GM19351 (cell line): ENCODE measurements around the gene RPS14.

Experiments
- ATAC-seq: cut with Tn5 transposase; IDR thresholded peaks from one replicate; pipeline ENCODE4 v1.9.1; 2021; ENCODE audit warnings: mild to moderate bottlenecking, moderate library complexity; ENCODE audit not compliant: unreplicated experiment

Gene RPS14

DNA sequence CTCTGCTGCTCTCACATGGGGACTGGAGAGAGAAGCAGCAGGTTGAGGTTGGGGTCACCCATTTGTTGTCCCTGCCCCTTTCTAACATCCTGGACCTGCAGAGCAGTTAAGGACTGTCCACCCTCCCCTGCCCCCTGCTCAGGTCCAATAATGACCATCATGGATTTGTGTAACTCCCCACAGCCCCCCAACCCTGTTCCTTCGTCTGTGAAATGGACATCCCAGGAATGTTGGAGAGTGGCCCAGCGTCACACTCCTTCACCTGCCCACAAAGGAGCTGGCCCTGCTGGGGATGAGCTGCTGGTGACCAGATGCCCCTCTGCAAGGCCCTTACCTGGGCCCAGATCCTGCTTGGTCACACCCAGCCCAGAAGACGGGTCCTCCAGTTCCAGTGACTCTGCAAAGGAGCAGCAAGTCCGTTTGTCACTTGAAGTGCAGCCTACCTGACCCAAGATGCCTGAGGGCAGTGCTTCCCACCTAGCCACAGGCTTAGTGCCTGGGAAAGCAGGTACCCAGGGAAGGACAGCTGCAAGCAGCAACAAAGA lies 47.2 kb downstream of the RPS14 start:
- no peak for ATAC-seq

GRCh38 chr5:150401376-150402228 lies 47.9 kb downstream of the RPS14 start:
- ATAC-seq, result no peak

DNA sequence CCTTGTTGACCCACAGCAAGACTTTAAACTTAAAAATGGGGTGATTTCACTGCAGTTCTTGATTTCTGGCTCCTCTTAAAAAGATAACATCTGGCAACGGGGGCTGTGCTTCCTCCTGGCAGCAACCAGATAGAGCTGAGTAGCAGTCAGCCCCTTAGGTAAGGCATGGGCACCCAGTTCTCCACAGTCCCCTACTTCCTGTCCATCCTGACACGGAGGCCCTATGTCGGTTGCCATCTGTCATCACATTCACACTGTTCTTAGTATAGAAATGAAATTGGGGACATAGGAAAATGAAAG lies 48.5 kb downstream of the RPS14 start:
- ATAC-seq, result no peak

- ATAC-seq, result no peak
Observed at GRCh38 chr5:150400316-150401075, 49.0 kb downstream of the RPS14 start.

DNA sequence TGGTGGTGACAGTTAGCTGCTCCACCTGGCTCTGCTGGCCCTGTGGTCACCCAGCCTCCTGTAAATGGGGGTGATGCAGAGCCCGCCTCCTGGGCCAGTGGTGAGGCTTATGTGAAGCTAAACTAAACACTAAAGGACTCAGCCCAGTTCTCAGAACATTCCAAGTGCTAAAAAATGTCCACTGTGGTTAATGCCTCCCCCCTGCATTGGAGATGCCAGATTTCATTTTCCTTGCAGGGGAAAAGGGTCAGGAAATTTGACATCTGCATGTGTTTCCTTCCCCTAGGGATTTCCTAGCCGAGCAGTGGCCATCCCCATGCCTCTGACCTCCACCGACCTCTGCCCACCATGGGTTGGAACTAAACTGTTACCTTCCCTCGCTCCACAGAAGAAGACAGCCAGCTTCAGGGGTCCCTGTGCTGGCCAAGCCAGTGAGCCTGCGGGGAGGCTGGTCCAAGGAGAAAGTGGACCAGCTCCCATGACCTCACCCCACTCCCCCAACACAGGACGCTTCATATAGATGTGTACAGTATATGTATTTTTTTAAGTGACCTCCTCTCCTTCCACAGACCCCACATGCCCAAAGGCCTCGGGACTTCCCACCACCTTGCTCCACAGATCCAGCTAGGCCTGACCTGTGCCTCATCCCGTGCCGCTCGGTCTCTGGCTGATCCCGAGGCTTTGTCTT lies 49.9 kb downstream of the RPS14 start:
- peak; percentile 9 for ATAC-seq

DNA sequence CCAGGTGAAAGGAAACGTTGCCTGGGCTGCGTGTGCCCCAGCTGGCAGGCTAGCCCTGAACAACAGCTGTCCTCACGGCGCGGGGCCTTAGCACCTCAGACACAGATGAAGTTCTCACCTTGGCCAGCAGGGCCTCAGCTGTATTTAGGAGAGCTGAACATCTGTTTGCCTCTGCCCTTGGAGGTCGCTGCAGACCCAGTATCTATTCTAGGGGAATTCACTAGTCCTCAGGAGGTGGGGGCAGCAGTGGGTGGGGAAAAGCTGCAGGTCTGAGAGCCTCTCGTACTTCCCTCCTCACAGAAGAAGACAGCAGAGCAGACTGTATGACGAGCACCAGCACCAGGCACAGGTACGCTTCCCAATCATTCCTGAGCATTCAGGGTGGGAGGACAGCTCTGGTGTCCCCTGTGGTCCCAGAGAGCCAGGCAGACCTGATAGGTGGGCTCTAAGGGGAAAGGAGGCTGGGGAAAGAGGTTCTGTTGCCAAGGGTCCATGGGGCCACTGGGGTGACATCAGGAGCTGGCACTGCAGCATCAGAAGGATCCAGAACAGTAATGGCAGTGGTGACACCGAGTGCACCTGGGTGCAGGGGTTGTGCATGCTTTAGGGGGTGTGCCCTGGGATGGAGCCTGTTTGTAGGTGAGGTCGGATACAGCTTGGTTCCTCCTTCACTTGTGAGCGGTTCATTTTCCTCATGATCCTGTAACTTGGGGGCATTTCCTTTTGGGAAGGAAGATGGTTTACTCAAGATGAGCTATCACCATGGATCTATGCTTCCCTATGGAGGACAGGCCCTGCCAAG lies 50.6 kb downstream of the RPS14 start:
- ATAC-seq, result peak; percentile 67

DNA sequence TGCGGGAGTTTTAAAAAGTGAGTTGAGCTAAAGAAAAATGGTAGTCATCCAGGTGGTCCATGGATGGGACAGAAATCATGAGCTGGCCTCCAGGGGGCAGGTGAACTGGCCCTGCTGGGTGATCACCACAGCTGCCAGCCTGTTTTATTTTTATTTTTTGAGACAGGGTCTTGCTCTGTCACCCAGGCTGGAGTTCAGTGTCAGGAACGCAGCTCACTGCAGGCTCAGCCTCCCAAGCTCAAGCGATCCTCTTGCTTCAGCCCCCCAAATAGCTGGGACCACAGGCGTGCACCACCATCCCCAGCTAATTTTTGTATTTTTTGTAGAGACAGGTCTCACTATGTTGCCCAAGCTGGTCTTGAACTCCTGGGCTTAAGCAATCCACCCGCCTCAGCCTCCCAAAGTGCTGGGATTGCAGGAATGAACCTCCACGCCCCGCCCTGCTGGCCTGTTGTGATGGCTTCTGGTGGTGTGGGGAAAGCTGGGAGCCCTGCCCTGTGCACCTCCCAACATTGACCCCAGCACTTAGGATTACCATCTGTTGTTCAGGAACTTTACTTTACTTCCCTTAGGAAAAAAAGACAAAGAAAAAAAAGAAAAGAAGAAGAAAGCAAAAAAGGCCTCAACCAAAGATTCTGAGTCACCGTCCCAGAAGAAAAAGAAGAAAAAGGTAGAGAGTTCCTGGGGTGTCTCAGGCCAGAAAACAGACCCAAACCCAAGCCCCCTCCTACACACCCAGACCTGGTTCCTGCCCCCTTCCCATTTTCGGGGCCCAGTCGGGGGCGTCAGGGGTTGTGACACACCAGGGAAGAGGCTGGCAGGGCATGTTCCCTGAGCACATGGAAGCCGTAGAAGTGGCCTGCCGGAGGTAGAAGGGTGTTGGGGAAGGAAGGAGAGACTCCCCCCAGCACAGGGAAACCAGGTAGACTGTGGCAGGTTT lies 51.5 kb downstream of the RPS14 start:
- no peak for ATAC-seq

- ATAC-seq, result no peak
Observed at GRCh38 chr5:150397146-150397781, 52.3 kb downstream of the RPS14 start.

DNA sequence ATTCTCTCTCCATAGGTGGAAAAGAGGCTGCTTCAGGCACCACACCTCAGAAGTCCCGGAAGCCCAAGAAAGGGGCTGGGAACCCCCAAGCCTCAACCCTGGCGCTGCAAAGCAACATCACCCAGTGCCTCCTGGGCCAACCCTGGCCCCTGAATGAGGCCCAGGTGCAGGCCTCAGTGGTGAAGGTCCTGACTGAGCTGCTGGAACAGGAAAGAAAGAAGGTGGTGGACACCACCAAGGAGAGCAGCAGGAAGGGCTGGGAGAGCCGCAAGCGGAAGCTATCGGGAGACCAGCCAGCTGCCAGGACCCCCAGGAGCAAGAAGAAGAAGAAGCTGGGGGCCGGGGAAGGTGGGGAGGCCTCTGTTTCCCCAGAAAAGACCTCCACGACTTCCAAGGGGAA lies 53.3 kb downstream of the RPS14 start:
- ATAC-seq, result no peak

DNA sequence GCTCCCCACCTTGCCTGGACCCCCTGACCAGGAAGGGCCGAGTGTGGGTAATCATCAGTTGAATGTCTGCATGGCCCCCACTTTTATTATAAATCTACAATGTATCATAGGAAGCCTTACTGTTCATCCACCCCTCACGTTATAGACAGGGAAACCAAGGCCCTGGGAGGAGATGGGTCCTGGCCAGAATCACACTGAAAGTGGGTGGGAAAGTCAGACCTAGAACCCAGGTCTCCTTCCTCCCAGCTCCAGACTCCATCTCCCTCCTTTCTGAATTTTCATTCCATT lies 53.9 kb downstream of the RPS14 start:
- no peak for ATAC-seq

- ATAC-seq, result no peak
Observed at GRCh38 chr5:150394912-150395687, 54.4 kb downstream of the RPS14 start.

DNA sequence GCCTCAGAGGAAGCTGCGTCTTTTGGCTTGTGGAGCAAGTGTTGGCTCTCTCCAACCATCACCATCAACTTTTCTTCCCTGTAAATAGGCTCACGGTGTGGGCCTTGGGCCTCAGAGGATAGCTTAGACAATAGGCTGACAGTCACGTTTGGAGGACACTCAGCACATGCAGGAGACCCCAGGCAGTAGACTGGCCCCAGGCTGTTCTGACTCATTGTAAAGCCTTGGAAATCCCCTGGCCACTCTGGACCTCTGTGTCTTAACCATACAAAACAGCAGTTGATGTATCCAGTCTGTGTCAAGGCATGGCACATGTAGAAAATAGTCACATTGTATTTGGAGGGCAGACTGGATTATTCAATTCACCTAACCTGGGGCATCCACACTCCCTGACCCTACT lies 55.4 kb downstream of the RPS14 start:
- ATAC-seq, result peak; percentile 33

GRCh38 chr5:150393096-150393645 lies 56.4 kb downstream of the RPS14 start:
- no peak for ATAC-seq

DNA sequence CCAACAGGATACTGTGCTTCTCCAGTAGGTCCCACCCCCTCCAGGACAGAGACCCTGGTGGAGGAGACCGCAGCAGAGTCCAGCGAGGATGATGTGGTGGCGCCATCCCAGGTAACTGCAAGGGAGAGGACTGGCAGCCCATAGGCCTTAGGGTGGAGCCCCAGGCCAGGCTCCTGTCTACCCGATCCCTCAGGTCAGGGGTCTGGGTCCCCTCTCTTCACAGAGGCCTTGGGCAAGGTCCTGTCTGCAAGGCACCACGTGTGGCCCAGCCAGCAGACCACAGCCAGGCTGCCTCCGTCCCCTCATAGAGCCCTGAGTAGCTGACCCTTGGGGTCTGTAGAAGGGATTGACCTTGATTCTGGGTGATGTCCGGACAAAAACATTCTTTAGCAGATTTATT lies 56.9 kb downstream of the RPS14 start:
- no peak for ATAC-seq
